Testis (tissue), 2 donors: ENCODE data around the gene SAMD3.

Experiments
- POLR2A ChIP-seq: fragments of 450-650 bp; IDR thresholded peaks from one replicate; pipeline ENCODE4 v1.6.1; 2017; ENCODE audit warnings: antibody characterized with exemption, mild to moderate bottlenecking, moderate library complexity
- TF ChIP-seq, protein P1 (sequence below), 3 experiments: fragments of 450-650 bp in 2 of 3; fragments of 200-600 bp in 1 of 3; sonication (generic) in 1 of 3; IDR thresholded peaks; one replicate each; pipeline ENCODE4 v1.5.1; 2016 to 2019; ENCODE audit warnings: antibody characterized with exemption in 3 of 3, mild to moderate bottlenecking in 2 of 3, moderate library complexity in 1 of 3

DNA sequence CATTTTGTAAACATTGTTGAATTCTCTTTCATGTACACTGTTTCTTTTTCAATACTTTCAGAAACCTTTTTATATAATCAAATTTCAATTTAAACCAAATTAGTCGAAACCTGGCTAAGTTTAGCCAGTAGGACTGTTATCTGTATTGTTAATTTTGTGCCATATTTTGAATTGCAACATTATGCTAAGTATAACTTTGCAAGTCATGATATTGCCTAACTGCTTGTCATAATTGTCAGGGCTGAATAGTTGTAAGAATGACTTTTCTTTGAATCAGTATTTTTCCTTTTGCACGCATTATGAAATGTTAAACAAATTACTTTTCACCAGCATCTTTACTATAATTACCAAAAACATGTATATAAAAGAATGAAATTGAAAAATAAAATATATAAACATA is 82.7 kb downstream of the SAMD3 start:
- TF ChIP-seq POLR2A: no peak
- TF ChIP-seq, protein P1, sequence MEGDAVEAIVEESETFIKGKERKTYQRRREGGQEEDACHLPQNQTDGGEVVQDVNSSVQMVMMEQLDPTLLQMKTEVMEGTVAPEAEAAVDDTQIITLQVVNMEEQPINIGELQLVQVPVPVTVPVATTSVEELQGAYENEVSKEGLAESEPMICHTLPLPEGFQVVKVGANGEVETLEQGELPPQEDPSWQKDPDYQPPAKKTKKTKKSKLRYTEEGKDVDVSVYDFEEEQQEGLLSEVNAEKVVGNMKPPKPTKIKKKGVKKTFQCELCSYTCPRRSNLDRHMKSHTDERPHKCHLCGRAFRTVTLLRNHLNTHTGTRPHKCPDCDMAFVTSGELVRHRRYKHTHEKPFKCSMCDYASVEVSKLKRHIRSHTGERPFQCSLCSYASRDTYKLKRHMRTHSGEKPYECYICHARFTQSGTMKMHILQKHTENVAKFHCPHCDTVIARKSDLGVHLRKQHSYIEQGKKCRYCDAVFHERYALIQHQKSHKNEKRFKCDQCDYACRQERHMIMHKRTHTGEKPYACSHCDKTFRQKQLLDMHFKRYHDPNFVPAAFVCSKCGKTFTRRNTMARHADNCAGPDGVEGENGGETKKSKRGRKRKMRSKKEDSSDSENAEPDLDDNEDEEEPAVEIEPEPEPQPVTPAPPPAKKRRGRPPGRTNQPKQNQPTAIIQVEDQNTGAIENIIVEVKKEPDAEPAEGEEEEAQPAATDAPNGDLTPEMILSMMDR (IDR thresholded peaks at IDR 0.05): no peak
